ENCODE results near the gene HOXD9. TPM values are rescaled to one million over a fixed set of nuclear protein-coding genes. Genes with fewer than 3 reads are reported as not detected.

The HOXD9 gene
- total and polyA plus RNA-seq, 2 donors (not counting 3 experiments of a cell fraction or from before 2014, with no cell fraction given): 1.9 to 3.5 TPM

DNA sequence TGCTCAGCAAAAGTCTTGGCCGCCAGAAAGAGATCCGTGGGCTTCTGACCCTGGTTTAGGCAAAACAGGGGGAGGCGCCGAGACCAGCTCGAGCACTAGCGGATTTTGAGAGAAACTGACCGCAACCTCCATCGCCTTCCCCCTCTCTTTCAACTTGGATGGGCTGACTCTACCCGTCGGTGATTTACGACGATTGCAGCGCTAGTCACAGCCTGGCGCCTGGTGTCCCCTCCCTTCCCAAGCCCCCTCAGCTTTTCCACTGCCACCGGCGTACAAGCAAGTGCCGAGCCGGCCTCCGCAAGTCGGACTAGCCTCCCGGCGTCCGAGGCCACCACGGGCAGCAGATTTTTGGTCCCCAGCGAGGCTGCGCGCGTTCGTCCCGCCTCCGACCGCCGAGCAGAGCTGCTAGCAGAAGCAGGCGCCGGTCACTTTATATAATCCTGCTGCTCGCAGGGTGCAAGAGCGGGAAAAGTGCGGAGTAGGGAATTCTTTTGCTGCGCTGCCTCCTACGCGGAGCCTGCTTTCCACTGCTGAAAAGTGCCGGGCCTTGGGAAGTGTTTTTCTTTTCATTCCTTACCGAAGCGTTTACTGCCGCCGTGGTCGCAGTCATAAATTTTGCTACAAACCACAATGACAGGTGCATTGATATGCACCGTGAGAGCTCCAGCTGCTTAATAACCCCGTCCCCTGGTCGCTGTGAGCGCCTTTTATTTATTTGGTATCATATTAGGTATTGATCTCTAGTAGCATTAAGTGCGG is 42.3 kb downstream of the HOXD9 start:
- CTCF ChIA-PET: interaction anchor here (1.0 kb wide), 3 partner anchors 23 to 390 kb away, joined by 3 to 4 read pairs (median 4); partner anchors contain the start of gene HOXD1
- no TSS peak for BruUV-seq (replicated peaks)
- Histone ChIP-seq H3K4me2 (ENCODE audit: insufficient read depth, low read length) (peak overlapping the region; percentile 73), H3K9ac (replicated peaks; ENCODE audit: extremely low read depth, insufficient read depth, low read length) (no peak overlapping the region), H3K36me3 (ENCODE audit: control insufficient read depth in 2 of 2, extremely low read depth in 1 of 2, insufficient read depth in 2 of 2, low read length in 2 of 2) (no peaks in the 10 kb centered on the region), H3K9me1 (replicated peaks; ENCODE audit: control insufficient read depth, extremely low read depth, insufficient read depth, low read length) (no peaks in the 10 kb centered on the region), H2AFZ (ENCODE audit: low read depth, low read length) (no peak overlapping the region), H4K20me1 (replicated peaks; ENCODE audit: control insufficient read depth, extremely low read depth, insufficient read depth, low read length) (no peaks in the 10 kb centered on the region), H3K27me3 (ENCODE audit: control insufficient read depth in 2 of 2, insufficient read depth in 2 of 2, low read length in 2 of 2) (peaks cover 5 to 15% of the 10 kb centered on the region in 2 experiments), H3K4me3 (replicated peaks in 1 of 3; ENCODE audit: insufficient read depth in 1 of 3, low read depth in 1 of 3, low read length in 3 of 3) (peak overlapping the region in 2 of 3 experiments; percentile 1 to 37), H3K9me3 (replicated peaks; ENCODE audit: control insufficient read depth, insufficient read depth, low read length) (no peaks in the 10 kb centered on the region), H3K27ac (ENCODE audit: insufficient read depth, low read depth, low read length) (no peak overlapping the region), H3K4me1 (ENCODE audit: control insufficient read depth, extremely low read depth, insufficient read depth, low read length) (peaks cover 3% of the 10 kb centered on the region), H3K79me2 (ENCODE audit: control insufficient read depth, insufficient read depth, low read length) (no peaks in the 10 kb centered on the region)
- DNase-seq (ENCODE audit: low read depth, low spot score) (peak; percentile 36), FAIRE-seq (no peak)
- intact Hi-C loops (cut with micrococcal nuclease) (no loop called here), dilution Hi-C loops (cut with MboI; ENCODE audit: extremely low pct_ligation_motif_present, low sequenced_read_pairs) (no loop called here)
- TF ChIP-seq POLR2AphosphoS5 (IDR thresholded peaks at IDR 0.05; ENCODE audit: insufficient read depth, low read depth, low read length) (no peak), MYC (IDR thresholded peaks at IDR 0.05; ENCODE audit: low read depth, low read length) (no peak), POLR2A (IDR thresholded peaks at IDR 0.05; ENCODE audit: low read depth, low read length) (no peak), CTCF (IDR thresholded peaks at IDR 0.05; ENCODE audit: extremely low read depth in 1 of 2, insufficient read depth in 1 of 2, low read depth in 1 of 2, low read length in 2 of 2) (no peak), EZH2 (IDR thresholded peaks at IDR 0.05; ENCODE audit: borderline replicate concordance, low read depth, low read length, severe bottlenecking) (no peak), MAX (IDR thresholded peaks at IDR 0.05; ENCODE audit: insufficient read depth, insufficient read length) (no peak), FOS (IDR thresholded peaks at IDR 0.05; ENCODE audit: borderline replicate concordance, insufficient read depth, low read length) (no peak), GATA2 (IDR thresholded peaks at IDR 0.05; ENCODE audit: insufficient read depth, insufficient read length, low read depth, low read length) (no peak), JUN (IDR thresholded peaks at IDR 0.05; ENCODE audit: borderline replicate concordance, insufficient read depth, insufficient read length, low read depth) (no peak)
- POLR2A ChIA-PET: no interaction called here

Data from endothelial cell of umbilical vein (primary cell).